ENCODE results near the gene HDAC7.

The HDAC7 gene

DNA sequence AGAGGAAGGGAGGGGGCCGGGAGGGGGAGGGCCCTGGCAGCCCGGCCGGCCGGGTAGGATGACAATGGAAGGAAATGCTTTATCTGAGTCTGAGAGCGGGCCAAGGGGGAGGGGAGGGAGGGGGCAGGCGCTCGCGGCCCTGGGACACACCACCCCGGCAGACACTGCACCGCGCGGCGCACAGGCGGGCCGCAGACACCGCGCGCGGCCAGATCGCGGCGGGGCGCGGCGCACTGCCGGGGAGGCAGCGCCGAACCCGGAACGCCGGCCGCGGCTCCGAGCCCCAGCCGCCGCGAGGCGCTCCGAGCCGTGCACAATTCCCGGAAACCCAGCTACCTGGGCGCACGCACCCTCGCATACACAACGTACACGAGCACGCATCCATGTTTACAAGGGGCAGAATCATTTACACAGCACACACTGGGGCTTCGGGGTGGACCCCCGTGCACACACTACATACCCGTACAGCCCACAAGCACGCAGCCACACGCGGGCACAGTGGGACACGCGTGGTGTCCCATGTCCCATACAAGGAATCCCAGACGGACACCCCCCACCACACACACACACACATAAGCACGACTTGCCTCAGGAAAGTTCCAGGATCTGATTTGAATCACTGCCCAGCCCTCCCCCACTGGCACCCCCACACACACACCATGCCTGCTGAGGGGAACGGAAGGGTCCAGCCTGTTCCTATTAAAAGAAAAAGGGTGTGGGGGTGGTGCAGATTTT is at the start of gene HDAC7:
Gene HDAC7, minus strand, starts transcription at position 8 of the 735 bp plus-strand sequence. CDS start 118 bp downstream, outside the sequence.
- DNase-seq = peak; percentile 35

DNA sequence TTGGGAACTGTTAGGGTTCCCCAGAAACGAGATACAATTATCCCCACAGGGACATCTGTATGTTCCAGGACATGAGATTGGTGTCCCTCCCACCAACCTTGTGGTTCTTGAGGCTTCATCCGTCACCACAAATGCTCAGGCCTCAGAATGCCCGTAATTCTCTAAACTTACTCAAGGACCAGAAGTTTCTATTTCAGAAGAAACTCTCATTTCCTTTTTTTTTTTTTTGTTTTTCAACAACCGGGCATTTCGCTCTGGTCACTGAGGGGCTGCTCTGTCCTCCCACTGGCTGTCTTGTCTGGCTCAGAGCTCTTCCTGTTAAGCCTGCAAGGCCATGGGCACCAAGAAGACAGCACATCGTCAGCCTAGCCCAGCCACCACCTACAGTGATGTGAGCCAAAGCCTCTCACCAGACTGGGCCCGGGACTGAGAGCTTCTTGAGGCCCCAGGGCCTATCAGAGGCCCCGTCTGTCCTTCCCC is 48.9 kb upstream of the HDAC7 start:
- DNase-seq = no peak

DNA sequence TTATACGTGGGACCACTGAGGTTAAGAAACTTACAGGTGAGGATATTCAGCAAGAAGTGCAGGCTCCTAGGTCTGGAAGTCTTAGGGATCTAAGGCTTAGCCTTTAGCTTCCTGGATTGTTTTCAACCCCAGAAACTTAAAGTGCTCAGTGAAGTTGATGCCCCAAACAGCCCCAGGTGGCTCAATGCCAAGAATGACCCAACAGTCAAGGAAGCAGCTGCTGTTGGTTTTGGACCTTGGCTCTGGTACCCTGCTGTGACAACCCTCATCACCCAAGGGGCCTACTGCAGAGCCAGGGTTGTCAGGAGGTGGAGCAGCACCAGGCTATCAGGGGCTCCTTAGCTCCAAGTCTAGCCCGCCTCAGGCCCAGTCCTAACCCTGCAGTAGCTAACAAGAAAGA is 48.3 kb upstream of the HDAC7 start:
- no peak for DNase-seq

DNA sequence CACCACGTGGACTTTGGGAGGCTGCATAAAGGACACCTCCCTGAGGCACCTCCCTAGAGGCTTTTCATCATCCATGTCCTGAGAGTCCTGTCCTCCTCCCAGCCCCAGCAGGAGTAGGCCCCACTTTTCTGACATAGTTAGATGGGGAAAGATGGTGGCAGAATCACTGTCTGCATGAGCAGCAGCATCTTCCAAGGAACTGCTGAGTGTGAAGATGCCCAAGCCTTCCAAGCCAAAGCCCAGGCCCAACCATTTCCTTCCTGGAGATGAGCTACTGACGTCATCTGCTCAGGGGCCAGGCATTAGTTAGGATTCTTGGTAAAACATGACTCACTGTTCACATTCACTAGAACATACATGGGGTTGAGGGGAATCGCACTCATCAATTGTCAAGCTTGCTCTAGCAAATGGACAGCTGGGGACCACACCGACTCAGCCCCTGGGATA is 47.8 kb upstream of the HDAC7 start:
- no peak for DNase-seq

DNA sequence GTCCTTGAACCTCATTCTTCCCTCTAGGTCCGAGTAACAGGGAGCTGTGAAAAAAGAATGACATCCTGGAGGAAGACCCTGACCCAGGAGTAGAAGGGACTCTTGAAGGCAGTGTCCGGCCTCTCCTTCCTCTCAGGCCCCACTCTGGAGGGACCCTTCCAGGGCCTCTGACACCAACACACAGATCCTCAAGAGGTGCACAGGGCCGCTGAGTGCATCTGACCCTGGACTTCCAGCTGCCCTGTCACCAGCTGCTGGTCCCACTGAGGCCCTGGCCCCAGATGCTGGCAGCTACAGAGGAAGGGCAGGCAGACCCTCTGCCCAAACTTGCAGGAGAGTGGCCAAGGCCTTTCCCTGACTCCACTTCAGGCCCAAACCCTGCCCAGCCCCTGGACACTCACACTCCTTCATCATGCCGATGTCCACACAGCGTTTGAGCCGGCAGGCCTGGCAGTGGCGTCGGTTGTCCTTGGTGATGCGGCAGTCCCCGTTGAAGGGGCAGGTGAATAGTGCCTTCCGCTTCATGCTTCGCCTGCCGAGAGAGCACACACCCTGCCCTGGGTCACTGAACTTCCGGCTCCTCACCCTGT is 45.0 kb upstream of the HDAC7 start:
- DNase-seq = no peak

DNA sequence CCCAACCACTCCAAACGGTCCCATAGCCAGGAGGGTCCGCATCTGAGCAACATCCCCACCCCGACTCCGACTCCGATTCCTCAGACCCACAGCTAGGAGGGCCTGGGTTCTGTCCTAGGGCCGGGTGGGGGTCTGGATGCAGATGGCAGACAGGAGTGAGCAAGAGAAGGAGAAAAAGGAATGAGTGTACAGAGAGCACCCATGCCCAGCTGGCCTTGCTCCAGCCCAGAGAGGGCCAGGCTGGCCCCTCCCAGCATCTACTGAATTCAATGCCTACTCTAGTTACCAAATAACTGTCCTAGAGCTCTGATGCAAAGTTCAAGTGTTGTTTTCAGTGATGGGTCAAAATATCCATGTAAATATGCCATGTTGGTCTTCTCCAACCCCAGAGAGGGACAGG is 44.3 kb upstream of the HDAC7 start:
- no peak for DNase-seq

DNA sequence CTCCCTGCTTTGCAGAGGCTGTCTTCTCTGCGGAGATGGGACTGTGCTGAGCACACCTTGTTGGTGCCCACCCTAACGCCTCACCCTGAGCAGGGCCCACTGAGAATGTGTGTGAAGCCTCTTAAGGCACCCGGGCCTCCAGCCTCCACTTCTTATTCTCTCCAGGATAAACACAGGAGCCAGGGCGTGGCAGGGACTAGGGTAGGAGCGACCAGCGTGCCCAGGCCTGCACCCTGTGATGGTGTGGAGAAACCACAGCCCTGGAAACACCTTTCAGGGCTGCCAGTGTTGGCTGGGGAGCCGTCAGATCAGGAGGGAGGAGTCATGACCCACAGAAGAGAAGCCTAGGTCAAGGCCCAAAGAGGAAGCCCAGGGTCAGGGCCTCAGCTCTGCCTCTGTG is 43.8 kb upstream of the HDAC7 start:
- no peak for DNase-seq

DNA sequence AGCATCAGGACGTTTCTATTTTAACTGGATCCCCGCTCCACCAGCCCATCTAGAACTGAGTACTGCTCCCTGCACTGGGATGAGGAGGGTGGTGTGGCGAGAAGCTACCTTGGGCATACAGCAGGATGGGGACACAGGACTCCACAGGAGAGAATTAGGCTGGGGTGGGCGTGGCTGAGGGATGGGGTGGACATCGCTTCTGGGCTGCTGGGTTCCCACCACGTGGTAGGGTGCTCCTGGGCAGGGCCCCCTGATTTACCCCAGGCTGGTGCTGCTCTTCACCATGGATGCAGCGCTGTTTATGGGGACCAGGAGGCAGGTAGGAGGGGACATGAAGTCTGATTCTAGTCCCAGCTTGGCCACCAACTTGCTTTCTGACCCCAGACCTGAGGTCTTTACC is 43.2 kb upstream of the HDAC7 start:
- no peak for DNase-seq

DNA sequence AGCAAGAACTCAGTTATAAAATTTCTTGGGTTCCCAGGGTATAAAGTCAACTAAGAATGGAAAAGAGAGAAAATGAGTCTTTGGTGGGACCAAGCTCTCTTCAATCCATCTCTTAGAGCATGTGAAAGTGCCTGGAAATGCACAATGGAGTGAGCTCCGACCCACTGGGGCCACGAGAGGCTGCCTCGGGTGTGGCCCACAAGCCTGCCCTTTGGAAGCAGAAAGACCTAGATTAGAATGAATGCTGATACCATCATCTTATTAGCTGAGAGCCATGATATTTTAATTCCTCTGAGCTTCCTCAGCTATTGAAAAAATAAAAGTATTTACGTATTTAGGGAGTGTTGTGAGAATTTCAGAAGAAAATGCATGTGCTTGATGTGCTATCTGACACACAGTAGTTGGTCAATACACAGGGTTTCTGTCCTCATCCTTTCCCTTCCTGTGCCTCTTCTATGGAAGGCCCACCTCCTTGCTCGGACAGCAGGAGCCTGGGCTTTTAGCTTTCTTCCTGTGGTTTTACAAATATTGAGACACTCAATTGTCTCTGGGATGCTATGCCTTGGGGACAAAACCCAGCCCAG is 42.6 kb upstream of the HDAC7 start:
- no peak for DNase-seq

DNA sequence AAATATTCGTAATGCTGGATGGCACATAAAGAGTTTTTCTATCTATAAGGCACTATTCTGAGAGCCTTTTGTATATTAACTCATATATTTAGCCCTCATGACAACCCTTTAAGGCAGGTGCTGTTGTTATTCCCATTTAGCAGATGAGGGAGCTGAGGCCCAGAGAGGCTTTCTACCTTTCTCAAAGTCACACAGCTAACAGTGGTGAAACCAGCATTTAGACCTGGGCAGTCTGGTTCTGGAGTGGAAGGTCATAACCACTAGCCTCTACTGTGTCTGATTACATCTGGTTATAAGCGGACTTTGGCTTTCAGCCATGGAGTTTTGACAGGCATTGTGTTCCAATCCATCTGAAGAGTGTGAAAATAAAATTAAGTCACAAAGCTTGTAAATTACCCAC is 41.2 kb upstream of the HDAC7 start:
- no peak for DNase-seq

DNA sequence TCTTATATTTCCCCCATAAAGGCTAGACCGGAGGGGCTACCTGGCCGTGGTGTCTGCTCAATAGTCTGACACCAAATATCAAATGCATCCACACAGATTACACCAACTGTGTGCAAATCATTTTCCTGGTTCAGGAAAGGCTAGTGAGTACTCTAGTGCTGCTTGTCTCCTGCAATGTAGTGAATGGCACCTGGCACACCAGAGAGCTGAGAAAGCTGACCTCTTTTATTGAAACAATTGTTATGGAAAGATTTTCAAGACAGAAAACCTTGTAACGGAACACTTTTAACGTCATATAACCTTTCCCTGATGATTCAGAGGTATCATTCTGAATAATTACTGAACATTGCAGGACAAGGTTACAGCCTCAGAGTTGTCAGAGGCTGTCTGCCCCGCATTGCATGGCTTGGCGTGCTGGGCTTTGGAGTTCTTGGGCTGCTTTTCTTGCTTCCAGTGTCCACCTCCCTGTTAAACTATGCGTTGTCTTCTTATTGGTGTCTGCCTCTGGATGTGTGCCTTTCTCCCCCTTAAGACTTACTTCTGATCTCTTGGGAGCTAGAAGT is 40.7 kb upstream of the HDAC7 start:
- no peak for DNase-seq

DNA sequence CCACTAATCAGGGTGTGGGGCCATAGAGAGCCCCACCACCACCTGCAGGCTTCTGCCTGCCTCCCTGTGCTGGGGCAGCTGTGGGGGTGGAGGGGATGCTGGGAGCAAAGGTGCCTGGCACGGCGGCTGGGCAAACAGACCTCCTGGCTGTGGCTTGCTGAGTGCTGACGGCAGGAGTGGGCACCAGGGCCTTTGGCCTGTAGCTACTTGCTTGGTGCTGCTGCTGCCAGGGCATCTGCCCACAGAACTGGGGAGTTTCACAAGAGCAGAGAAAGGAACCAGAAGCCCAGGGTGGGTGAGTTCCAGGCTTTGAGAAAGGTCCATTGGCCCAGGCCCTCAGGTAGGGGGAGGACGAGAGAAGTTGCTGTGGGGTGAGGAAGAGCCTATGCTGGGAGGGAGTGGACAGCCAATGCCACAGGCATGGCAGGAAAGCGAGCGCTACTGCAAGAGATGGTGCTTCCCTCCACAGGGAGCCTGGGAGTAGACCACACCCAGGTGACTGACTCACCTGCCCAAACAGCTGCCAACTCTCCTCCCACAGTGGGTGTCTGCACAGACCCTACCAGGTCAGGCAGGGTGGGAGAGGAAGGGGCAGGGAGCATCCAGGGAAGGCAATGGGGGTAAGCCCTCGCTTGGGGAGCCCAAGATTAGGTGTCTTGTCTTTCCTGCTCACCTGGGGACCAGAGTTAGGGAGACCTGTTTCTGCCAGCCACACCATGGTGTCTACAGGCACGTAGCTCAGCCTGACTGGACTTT is 39.0 kb upstream of the HDAC7 start:
- DNase-seq = no peak

DNA sequence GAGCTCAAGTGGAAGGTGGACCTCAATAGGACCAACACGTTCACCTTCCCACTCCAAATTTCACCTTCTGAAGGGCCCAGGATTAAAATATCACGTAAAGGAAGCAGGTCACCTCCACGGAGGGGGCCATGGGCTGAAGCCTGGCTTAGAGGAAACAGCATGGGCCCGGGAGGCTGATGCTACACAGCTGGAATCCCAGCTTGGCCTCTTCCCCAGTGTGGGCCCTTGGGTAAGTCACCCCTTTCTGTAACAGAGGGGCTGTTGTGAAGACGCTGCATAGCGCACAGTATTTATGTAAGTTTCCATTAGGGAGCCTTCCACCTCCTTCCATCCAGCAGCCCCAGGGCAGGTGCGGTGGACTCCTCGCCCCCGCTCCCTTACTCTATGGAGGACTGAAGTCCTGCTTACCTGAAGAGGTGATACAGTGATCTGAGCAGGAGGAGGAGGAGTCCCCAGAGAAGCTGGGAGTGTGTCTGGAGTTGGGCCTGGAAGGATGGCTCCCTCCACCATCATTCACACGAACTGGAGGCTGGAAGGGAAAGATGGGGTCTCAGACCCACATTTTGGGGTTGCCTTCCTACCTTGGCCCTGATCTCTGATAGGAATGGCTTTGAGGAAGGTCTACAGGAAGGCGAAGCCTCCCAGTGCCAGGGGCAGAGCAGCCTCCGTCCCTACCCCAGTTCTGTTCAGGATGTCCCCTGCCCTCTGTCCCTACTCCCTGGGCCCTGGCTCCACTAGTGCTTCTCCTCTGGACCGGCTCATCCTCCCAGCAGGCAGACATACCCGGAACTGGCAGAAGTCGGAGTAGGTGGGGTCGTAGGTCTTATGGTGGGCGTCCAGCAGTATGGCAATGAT is 37.2 kb upstream of the HDAC7 start:
- no peak for DNase-seq

DNA sequence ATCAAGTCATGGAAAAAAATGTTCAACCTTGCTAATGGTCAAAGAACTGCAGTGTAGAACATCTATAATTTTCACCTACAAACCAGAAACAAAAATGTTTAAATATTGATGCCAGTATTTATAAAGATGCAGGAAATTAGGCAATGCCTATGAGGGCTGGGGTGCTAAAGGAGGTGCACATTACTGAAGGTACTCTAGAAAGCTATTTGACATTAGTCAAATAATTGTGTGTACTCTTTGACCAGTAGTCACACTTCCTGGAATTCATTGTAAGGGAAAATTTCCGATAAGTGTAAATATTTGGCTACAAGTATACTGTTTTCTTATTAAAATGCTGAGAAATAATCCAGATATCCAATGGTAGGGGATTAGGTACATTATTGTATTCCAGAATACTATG is 36.4 kb upstream of the HDAC7 start:
- DNase-seq = no peak

DNA sequence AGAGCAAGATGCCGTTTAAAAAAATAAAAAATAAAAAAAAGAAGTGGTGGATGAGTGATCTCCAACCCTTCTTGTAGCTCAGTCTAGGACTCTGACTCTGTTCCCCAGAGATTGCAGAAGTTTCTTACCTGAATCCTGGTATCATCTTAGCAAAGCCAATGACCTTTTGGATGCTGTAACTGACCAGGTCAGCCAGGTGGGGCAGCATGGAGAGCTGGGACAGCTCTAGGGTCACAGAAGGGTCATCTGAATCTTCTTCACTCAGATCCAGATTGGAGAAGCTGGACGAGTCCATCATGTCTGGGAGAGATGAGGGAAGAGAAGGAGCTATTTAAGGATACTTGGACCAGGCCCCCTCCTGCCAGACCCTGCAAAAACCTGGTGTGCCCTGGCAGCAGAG is 35.8 kb upstream of the HDAC7 start:
- DNase-seq = no peak

DNA sequence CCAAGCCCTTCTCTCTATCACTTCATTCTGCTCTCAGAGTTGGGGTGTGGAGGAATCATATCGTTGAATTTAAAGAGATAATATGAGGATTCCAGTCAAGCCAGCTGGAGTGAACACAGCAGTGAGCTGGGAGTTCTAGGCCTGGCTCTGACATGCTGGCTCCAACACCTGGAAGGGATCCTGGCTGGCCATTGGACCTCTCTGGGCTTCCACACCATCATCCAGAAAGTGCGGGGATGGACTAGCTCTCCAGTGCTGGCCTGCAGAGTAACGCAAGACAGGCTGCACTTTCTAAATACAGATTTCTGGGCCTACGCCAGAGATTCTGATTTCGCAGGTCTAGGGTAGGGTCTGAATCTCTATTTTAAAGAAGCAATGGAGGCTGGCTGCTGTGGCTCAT is 34.8 kb upstream of the HDAC7 start:
- no peak for DNase-seq

DNA sequence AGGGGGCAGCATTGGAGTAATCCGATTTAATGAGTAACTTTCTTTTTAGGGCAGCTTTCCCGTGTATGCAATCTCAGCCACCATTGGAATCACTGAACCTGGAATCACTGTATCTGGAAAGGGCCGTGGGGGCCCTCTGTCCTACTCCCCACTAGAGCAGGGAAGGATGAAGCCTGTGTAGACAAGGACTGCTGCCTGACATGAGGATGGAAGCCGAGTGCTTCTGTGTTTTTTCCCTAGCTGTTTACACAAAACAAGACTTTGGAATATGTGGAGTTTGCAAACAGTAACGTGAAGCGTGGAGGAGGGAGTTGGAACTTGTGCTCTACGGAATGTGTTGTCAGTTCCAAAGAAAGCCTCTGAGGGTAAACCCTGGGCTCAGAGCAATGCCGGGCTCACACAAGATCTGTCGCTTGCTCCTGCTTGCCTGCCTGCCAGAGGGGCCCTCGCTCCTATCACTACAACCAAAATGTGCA is 32.4 kb upstream of the HDAC7 start:
- no peak for DNase-seq

DNA sequence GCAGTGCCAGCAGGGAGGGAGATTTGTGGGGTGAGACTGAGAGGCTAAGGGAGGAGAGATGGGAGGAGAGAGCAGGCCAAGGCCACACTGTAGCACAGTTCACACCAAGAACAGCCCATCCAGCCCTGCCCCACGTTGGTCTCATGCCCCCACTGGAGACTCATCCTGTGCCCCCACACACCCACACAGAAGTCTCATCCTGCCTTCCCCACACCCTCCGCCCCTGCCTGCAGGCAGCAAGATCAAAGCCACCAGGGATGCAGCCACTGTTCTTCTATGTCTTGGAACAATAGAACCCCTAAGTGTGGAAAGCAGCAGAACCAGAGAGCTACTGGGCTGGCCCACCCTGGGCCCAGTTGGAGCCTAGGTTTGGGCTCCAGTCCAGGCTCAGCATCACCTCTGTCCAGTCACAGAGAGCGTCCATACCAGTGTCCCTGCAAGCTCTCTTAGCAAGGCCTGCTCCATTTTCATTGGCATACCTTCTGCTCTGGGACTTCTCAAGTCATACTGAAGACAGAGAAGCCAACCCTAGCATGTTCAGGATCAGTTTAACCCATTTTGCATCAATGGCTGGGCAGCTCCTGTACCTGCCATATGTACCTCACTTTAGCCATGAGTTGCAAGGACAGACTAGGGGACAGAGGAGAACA is 31.7 kb upstream of the HDAC7 start:
- no peak for DNase-seq

DNA sequence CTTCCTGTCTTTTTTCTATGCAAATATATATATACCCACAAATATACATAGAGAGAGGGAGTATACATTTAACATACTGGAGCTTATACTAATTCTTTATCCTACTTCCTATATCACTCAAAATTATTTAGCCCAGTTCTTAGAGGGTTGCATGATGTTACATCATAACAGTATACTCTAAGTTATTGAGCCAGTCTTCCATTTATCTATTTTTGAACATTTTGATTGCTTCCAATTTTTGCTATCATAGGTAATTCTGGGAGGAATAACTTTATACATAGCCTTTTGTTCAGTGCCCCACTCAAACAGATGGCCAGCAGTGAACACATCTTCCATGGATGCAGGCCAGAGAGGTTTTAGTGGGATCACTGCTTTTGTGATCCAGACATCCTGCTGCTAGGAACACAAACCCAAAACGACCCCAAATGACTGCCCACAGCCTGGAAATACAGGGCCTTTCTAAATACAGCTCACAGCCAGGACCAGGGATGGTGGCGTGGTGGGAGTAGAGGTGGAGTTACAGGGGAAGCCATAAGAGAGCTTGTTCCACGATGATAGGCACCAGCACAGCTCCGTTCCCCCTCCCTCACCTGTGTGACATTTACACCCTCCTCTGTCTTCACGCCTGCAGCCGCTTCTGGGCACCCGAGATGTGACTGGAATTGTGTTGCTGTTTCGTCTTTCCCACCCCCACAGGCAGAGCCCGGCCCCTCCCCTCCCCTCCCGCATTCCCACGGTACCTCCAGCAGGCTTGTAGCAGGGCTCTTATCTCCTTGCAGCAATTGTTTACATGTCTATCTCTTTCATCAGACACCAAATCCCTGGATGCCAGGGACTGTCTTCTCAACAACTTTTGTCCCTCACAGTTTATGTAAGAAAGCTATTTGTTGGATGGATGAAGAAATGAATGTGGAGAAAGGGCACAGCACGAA is 30.7 kb upstream of the HDAC7 start:
- no peak for DNase-seq

DNA sequence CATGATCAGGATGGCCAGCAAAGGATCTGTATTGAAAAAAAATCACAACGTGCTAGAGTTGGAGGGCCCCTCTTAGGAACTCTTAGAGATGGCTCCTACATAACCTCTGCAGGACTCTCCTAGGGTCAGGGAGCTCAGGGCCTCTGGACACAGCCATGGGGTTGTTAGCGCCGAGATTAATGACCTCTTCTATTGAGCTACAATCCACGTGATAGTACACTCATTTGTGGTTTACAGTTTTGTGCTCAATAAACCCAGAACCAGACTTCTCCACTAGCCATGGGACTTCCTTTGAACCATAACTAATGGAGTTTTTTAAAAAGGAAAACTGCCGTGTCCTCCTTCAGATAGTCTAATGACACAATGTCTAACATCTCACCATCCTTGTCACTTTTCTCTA is 29.6 kb upstream of the HDAC7 start:
- DNase-seq = no peak

Data from GOT3 (cell line).